ENCODE results near the gene SMIM43. TPM values are rescaled to one million over a fixed set of nuclear protein-coding genes. Genes with fewer than 3 reads are reported as not detected.

Gene SMIM43
- total RNA-seq, 1 experiment from 2014 or later = not detected

- no peak overlapping the region for H2AFZ ChIP-seq (ENCODE audit: low read length)
- H3K79me2 ChIP-seq (ENCODE audit: low read length) = no peaks in the 10 kb centered on the region
- H3K9me3 ChIP-seq (ENCODE audit: low read length) = no peaks in the 10 kb centered on the region
- CTCF ChIA-PET = interaction anchor here (1.6 kb wide), 1 partner anchor 275 kb away, joined by 11 read pairs; no protein-coding TSS in a partner anchor
- H3F3A ChIP-seq (ENCODE audit: low read length, unreplicated experiment) = no peaks in the 10 kb centered on the region
- H3K27ac ChIP-seq (ENCODE audit: low read length) = no peak overlapping the region
- no TSS peak for BruUV-seq (replicated peaks)
- H3K27me3 ChIP-seq (ENCODE audit: low read length) = no peaks in the 10 kb centered on the region
- H4K20me1 ChIP-seq (ENCODE audit: low read length) = no peaks in the 10 kb centered on the region
- no peak overlapping the region for H3K4me2 ChIP-seq (ENCODE audit: low read length)
- H3K4me3 ChIP-seq (ENCODE audit: low read length) = no peak overlapping the region
- no peaks in the 10 kb centered on the region for H3K4me1 ChIP-seq (ENCODE audit: insufficient read depth, low read length)
- H3K9ac ChIP-seq (ENCODE audit: low read length) = no peak overlapping the region
- no peak for DNase-seq
- intact Hi-C loops (cut with micrococcal nuclease) = loop anchor here (2.0 to 5.0 kb wide), 3 partner anchors 41 to 367 kb away; partner anchors contain the start of gene ANXA5
- H3K9me2 ChIP-seq (replicated peaks; ENCODE audit: low read length) = no peaks in the 10 kb centered on the region
- H3K36me3 ChIP-seq (ENCODE audit: low read depth, low read length) = no peaks in the 10 kb centered on the region
- POLR2A ChIA-PET (ENCODE audit: unreplicated experiment) = no interaction called here
- ATAC-seq = no peak
- no peak for TF ChIP-seq EZH2phosphoT487 (IDR thresholded peaks at IDR 0.05; ENCODE audit: borderline replicate concordance, low read length)
These were observed 27.0 kb downstream of the SMIM43 start for GRCh38 chr4:121737846-121738554.

GRCh38 chr4:121736735-121737351 lies 28.1 kb downstream of the SMIM43 start:
- Histone ChIP-seq H3K4me2 (ENCODE audit: low read length) (no peak overlapping the region), H3K27ac (ENCODE audit: low read length) (no peak overlapping the region), H3K4me1 (ENCODE audit: insufficient read depth, low read length) (no peaks in the 10 kb centered on the region), H3K27me3 (ENCODE audit: low read length) (no peaks in the 10 kb centered on the region), H3K79me2 (ENCODE audit: low read length) (no peaks in the 10 kb centered on the region), H4K20me1 (ENCODE audit: low read length) (no peaks in the 10 kb centered on the region), H3K9me3 (ENCODE audit: low read length) (no peaks in the 10 kb centered on the region), H2AFZ (ENCODE audit: low read length) (0 out of 2 replicates have a peak overlapping the region, but pooled peaks have one; percentile 1), H3K4me3 (ENCODE audit: low read length) (no peak overlapping the region), H3K36me3 (ENCODE audit: low read depth, low read length) (no peaks in the 10 kb centered on the region), H3K9ac (ENCODE audit: low read length) (no peak overlapping the region), H3F3A (ENCODE audit: low read length, unreplicated experiment) (no peaks in the 10 kb centered on the region), H3K9me2 (replicated peaks; ENCODE audit: low read length) (no peaks in the 10 kb centered on the region)
- no TSS peak for BruUV-seq (replicated peaks)
- ATAC-seq = peak; percentile 92
- peak; percentile 79 for DNase-seq
- ChIA-PET POLR2A (ENCODE audit: unreplicated experiment) (no interaction called here), CTCF (interaction anchor here (0.6 to 1.6 kb wide), 5 partner anchors 40 to 366 kb away, joined by 3 to 11 read pairs (median 4); partner anchors contain the start of gene ANXA5)
- intact Hi-C loops (cut with micrococcal nuclease) = loop anchor here (1.0 to 5.0 kb wide), 5 partner anchors 40 to 366 kb away; partner anchors contain the start of gene ANXA5
- TF ChIP-seq CTCF (conservative IDR thresholded peaks at IDR 0.05; ENCODE audit: low read depth, low read length) (peak; percentile 77), EZH2phosphoT487 (IDR thresholded peaks at IDR 0.05; ENCODE audit: borderline replicate concordance, low read length) (no peak), EZH2 (IDR thresholded peaks at IDR 0.05; ENCODE audit: low read length, unreplicated experiment) (no peak)

- no peaks in the 10 kb centered on the region for H3K79me2 ChIP-seq (ENCODE audit: low read length)
- no peak for ATAC-seq
- H3K4me1 ChIP-seq (ENCODE audit: insufficient read depth, low read length) = no peaks in the 10 kb centered on the region
- H2AFZ ChIP-seq (ENCODE audit: low read length) = no peak overlapping the region
- no peaks in the 10 kb centered on the region for H3K27me3 ChIP-seq (ENCODE audit: low read length)
- H3K9ac ChIP-seq (ENCODE audit: low read length) = no peak overlapping the region
- H3K4me3 ChIP-seq (ENCODE audit: low read length) = no peak overlapping the region
- no peaks in the 10 kb centered on the region for H3K9me2 ChIP-seq (replicated peaks; ENCODE audit: low read length)
- H3K27ac ChIP-seq (ENCODE audit: low read length) = no peak overlapping the region
- DNase-seq = no peak
- no peaks in the 10 kb centered on the region for H3K9me3 ChIP-seq (ENCODE audit: low read length)
- TF ChIP-seq CTCF (conservative IDR thresholded peaks at IDR 0.05; ENCODE audit: low read depth, low read length) (no peak), EZH2 (IDR thresholded peaks at IDR 0.05; ENCODE audit: low read length, unreplicated experiment) (no peak), EZH2phosphoT487 (IDR thresholded peaks at IDR 0.05; ENCODE audit: borderline replicate concordance, low read length) (no peak)
- no TSS peak for BruUV-seq (replicated peaks)
- H4K20me1 ChIP-seq (ENCODE audit: low read length) = no peaks in the 10 kb centered on the region
- H3K36me3 ChIP-seq (ENCODE audit: low read depth, low read length) = no peaks in the 10 kb centered on the region
- intact Hi-C loops (cut with micrococcal nuclease) = no loop called here
- H3F3A ChIP-seq (ENCODE audit: low read length, unreplicated experiment) = no peaks in the 10 kb centered on the region
- no peak overlapping the region for H3K4me2 ChIP-seq (ENCODE audit: low read length)
- ChIA-PET POLR2A (ENCODE audit: unreplicated experiment) (no interaction called here), CTCF (interaction anchor here (0.7 kb wide), 1 partner anchor 9 kb away, joined by 3 read pairs; no protein-coding TSS in a partner anchor)
These were observed 30.4 kb downstream of the SMIM43 start for GRCh38 chr4:121734571-121734970.

All from PC-3 (cell line).